DMS114 treated with DMSO at 0.1 percent for 48 hours (cell line): Measurements from ENCODE around the gene HCAR2.
"Not testable (repeated sequence)": the region's sequence is repeated elsewhere in the genome, so short reads cannot be mapped to it uniquely, and the experiment has no call there.

ENCODE experiments used
- DNase-seq: peaks from one replicate; lab custom pipeline; 2025; ENCODE audit not compliant: unreplicated experiment; lab: John Stamatoyannopoulos, UW

HCAR2 gene

GRCh38 chr12:122716658-122717057 lies 13.5 kb upstream of the HCAR2 start, which contains the start of gene HCAR3:
Gene HCAR3 (minus strand): TSS chr12:122716811. CDS start chr12:122716737, 74 bp downstream.
- not testable (repeated sequence) for DNase-seq

GRCh38 chr12:122715211-122715610 lies 12.1 kb upstream of the HCAR2 start:
- not testable (repeated sequence) for DNase-seq

DNA sequence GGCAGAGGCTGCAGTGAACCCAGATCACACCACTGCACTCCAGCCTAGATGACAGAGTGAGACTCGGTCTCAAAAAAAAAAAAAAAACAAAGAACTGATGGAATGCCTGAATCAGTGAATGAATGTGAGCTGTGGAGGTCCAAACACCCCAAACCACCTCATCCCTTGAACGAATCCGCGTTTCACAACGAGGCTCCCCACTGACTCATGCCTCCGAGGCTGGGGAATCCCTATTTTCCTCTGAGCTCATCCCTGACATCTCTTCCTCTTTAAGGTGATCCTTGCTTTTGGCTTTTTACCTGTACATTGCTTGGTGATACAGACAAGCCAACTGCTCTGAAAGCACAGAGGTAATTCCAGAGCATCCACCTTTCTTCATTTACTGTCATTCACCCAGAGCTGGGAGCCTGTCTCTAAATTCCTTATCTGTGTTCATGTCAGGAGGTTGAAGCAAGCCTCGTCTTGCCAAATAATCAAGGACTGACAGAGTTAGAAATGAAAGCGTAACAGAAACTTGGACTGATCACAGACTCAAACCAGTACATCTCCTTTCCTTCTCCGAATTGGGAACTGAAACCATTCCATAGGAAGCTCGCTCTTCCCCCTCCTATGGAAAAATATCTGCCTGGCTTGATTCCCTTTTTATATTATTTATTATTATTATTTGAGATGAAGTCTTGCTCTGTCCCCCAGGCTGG lies 10.5 kb upstream of the HCAR2 start:
- DNase-seq: not testable (repeated sequence)

DNA sequence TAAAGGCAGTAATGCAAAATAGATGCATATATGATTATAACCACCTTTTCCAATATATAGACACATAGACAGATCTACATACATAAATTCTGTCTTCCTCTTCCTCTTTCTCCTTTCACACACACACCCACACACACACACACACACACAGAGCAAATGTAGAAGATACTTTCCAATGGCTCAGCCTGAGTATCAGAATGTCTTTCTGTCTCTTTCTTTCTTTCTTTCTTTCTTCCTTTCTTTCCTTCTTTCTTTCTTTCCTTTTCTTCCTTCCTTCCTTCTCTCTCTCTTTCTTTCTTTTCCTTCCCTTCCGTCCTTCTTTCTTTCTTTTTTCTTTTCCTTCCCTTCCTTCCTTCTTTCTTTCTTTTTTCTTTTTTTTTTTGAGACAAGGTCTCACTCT lies 8.1 kb upstream of the HCAR2 start:
- not testable (repeated sequence) for DNase-seq

- DNase-seq: not testable (repeated sequence)
Observed at GRCh38 chr12:122710341-122710740, 7.2 kb upstream of the HCAR2 start.

- not testable (repeated sequence) for DNase-seq
Observed at GRCh38 chr12:122709287-122709686, 6.1 kb upstream of the HCAR2 start.

DNA sequence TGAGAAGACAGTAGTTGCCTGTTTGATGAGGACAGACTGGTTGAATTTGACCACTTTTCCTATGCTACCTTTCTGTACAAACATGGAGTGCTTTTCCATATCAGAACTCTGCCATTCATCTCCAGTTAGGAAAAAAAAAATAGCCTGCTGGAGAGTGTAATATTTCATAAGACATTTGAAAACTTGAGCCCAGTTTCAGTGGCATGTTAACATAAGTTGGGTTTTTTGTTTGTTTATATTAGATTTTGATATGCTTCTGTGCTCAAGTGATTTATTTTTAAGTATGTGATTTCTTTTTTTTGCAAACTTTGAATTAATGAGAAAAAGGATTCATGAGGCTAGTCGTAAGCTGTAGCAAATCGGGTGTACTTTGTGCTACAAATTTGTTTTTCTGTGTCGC lies 684 bp upstream of the HCAR2 start:
- DNase-seq: not testable (repeated sequence)

- DNase-seq: not testable (repeated sequence)
Observed at GRCh38 chr12:122701481-122701880, 1.7 kb downstream of the HCAR2 start.

DNA sequence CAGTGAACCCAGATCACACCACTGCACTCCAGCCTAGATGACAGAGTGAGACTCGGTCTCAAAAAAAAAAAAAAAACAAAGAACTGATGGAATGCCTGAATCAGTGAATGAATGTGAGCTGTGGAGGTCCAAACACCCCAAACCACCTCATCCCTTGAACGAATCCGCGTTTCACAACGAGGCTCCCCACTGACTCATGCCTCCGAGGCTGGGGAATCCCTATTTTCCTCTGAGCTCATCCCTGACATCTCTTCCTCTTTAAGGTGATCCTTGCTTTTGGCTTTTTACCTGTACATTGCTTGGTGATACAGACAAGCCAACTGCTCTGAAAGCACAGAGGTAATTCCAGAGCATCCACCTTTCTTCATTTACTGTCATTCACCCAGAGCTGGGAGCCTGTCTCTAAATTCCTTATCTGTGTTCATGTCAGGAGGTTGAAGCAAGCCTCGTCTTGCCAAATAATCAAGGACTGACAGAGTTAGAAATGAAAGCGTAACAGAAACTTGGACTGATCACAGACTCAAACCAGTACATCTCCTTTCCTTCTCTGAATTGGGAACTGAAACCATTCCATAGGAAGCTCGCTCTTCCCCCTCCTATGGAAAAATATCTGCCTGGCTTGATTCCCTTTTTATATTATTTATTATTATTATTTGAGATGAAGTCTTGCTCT lies 3.0 kb downstream of the HCAR2 start:
- not testable (repeated sequence) for DNase-seq

GRCh38 chr12:122696922-122697321 lies 6.2 kb downstream of the HCAR2 start:
- DNase-seq: not testable (repeated sequence)

DNA sequence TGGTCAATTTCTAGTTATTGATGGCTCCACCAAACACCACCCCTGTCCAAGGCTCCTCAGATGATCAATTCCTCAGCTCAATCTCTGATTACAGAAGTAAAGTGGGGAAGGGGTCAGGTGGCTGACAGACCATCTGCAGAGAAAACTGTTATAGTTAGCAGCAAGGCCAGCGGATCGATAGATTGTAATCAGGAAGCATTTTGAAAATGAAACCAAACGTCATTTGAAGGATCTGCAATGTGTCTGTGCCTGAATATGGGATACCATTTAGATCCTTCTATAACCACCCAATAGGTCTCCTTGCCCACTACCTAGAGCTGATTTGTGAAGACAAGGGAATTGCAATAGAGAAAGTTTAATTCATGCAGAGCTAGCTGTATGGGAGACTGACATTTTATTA lies 11.6 kb downstream of the HCAR2 start:
- no peak for DNase-seq

- DNase-seq: no peak
Observed at GRCh38 chr12:122688291-122688690, 14.9 kb downstream of the HCAR2 start.

DNA sequence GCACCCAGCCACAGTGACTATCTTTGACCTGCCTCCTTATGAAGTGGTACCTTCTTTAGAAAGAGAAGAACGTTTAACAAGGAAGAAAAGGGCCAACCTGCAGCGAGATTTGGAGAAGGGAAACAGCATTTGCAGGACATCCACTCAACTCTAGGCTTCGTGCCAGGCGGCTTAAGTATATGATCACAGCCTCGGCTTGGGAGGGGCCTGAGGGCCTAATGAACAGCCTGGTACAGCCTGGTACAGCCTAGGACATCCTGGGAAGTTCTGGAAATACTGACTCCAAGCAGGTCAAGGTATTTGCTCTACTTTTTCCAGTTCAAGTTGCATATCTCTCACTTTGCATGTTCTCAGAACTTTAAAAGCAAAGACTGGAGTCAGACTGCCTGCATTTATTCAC lies 16.1 kb downstream of the HCAR2 start:
- DNase-seq: no peak

- DNase-seq: no peak
Observed at GRCh38 chr12:122686538-122686937, 16.6 kb downstream of the HCAR2 start.

- DNase-seq: no peak
Observed at GRCh38 chr12:122684297-122684813, 18.8 kb downstream of the HCAR2 start.

GRCh38 chr12:122681814-122682213 lies 21.3 kb downstream of the HCAR2 start:
- no peak for DNase-seq

DNA sequence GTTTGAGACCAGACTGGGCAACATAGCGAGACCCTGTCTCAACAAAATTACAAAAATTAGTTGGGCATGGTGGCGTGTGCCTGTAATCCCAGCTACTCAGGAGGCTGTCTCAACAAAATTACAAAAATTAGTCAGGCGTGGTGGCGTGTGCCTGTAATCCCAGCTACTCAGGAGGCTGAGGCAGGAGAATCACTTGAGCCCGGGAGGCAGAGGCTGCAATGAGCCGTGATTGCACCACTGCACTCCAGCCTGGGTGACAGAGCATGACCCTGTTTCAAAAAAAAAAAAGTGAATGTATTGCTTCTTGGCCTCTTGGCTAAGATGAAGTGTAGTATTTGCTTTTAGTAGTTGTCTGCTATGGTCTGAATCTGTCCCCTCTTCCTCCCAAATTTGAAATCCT lies 22.2 kb downstream of the HCAR2 start:
- DNase-seq: not testable (repeated sequence)

DNA sequence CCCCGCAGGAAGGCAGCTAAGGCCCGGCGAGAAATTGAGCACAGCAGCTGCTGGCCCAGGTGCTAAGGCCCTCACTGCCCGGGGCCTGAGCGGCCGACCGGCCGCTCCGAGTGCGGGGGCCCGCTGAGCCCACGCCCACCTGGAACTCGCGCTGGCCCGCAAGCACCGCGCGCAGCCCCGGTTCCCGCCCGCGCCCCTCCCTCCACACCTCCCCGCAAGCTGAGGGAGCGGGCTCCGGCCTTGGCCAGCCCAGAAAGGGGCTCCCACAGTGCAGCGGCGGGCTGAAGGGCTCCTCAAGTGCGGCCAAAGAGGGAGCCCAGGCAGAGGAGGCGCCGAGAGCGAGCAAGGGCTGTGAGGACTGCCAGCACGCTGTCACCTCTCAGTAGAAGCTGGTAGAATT lies 26.4 kb downstream of the HCAR2 start:
- DNase-seq: not testable (repeated sequence)

- not testable (repeated sequence) for DNase-seq
Observed at GRCh38 chr12:122676015-122676414, 27.1 kb downstream of the HCAR2 start.

- no peak for DNase-seq
Observed at GRCh38 chr12:122672515-122672914, 30.6 kb downstream of the HCAR2 start.

DNA sequence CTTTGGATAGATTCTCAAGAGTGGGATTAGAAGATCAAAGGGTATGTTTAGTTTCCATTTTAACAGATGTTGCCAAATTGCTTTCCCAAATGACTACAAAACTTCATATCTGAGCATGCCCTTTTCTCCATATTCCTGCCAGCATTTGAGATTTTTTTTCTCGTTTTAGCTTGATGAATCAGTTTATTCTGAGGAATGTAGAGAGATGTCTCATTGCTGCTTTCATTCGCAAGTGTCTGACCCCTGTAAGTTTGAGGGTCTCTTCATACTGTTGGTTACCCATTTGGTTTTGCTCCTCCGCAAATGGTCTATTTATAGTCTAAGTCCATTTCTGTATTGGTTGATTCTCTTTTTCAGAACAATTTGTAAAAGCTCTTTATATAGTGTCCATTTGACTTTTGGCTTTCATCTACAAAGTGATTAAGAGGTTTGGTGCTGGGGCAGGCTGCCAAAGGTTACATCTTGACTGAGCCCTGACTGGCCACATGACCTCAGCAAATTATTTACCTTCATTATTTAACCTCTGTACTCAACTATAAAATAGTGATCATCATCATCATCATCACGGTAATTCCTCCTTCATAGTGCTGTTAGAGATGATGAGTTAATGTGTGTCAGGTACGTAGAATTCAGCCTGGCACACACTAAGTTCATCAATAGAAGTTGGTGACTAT lies 33.6 kb downstream of the HCAR2 start:
- no peak for DNase-seq

- no peak for DNase-seq
Observed at GRCh38 chr12:122668268-122668667, 34.9 kb downstream of the HCAR2 start.
